Fibroblast of skin of right biceps (primary cell): ENCODE measurements around the gene FIGLA.
A peak's percentile ranks its signal among the peaks of the same experiment; 100 is the strongest.

Experiments used
- DNase-seq: peaks from one replicate; pipeline ENCODE4 v3.0.0-alpha.2; 2013

Gene FIGLA

GRCh38 chr2:70790136-70790828, at the start of gene FIGLA:
TSS of gene FIGLA (minus strand) at chr2:70790643. CDS start at chr2:70790638, 5 bp downstream.
- no peak for DNase-seq

GRCh38 chr2:70837980-70838925, 47.8 kb upstream of the FIGLA start:
- no peak for DNase-seq

- no peak for DNase-seq
Observed at GRCh38 chr2:70835643-70836042, 45.2 kb upstream of the FIGLA start, which contains the start of gene CD207. TSS of gene CD207 (minus strand) at chr2:70835816. CDS start at chr2:70835776, 40 bp downstream.

GRCh38 chr2:70834881-70835280, 44.4 kb upstream of the FIGLA start:
- no peak for DNase-seq

GRCh38 chr2:70834106-70834505, 43.7 kb upstream of the FIGLA start:
- no peak for DNase-seq

GRCh38 chr2:70833246-70833645, 42.8 kb upstream of the FIGLA start:
- DNase-seq: no peak

- DNase-seq: no peak
Observed at GRCh38 chr2:70832386-70832785, 41.9 kb upstream of the FIGLA start.

GRCh38 chr2:70831861-70832260, 41.4 kb upstream of the FIGLA start:
- no peak for DNase-seq

GRCh38 chr2:70830366-70830765, 39.9 kb upstream of the FIGLA start:
- DNase-seq: no peak

GRCh38 chr2:70829916-70830315, 39.5 kb upstream of the FIGLA start:
- DNase-seq: no peak

- peak; percentile 78 for DNase-seq
Observed at GRCh38 chr2:70828914-70829824, 38.7 kb upstream of the FIGLA start.

GRCh38 chr2:70828115-70828514, 37.7 kb upstream of the FIGLA start:
- no peak for DNase-seq

- DNase-seq: no peak
Observed at GRCh38 chr2:70827388-70827787, 36.9 kb upstream of the FIGLA start.

GRCh38 chr2:70826696-70827350, 36.4 kb upstream of the FIGLA start:
- peak; percentile 8 for DNase-seq

- no peak for DNase-seq
Observed at GRCh38 chr2:70823249-70823648, 32.8 kb upstream of the FIGLA start.

- DNase-seq: no peak
Observed at GRCh38 chr2:70822843-70823242, 32.4 kb upstream of the FIGLA start.

- no peak for DNase-seq
Observed at GRCh38 chr2:70820499-70820898, 30.1 kb upstream of the FIGLA start, which contains the start of gene CLEC4F. TSS of gene CLEC4F (minus strand) at chr2:70820599. CDS start at chr2:70820523, 76 bp downstream.

- no peak for DNase-seq
Observed at GRCh38 chr2:70817284-70817954, 27.0 kb upstream of the FIGLA start.

- no peak for DNase-seq
Observed at GRCh38 chr2:70816726-70817125, 26.3 kb upstream of the FIGLA start.

- DNase-seq: no peak
Observed at GRCh38 chr2:70808983-70809958, 18.8 kb upstream of the FIGLA start.

- DNase-seq: no peak
Observed at GRCh38 chr2:70807828-70808118, 17.3 kb upstream of the FIGLA start.
